ENCODE data around the gene PTPRD.

DNA sequence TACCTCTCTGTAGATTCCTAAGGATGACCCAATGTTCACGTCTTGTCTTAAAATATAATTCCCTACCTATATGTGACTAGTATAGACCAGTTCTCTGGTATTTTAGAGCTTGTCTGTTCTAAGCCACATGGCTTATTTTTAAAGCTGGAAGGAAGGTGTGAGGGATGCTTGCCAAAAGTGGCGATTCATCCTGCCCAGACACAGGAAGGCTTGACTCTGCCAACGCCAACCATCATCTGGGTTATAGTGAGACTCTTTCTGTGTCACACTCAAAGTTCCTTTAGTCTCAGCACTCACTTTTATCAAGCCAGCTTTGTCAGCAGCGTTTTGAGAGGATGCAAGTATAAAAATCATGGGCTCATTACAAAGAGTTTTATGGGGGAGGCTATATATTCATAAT is 500.0 kb downstream of the PTPRD start:
- no peak for TF ChIP-seq ZNF274 (IDR thresholded peaks at IDR 0.05; ENCODE audit: low read depth, low read length)
- no peak for TF ChIP-seq RAD21 (IDR thresholded peaks at IDR 0.05; ENCODE audit: low read depth)
- no peak for TF ChIP-seq POLR2AphosphoS5 (IDR thresholded peaks at IDR 0.05; ENCODE audit: low read depth, low read length)
- TF ChIP-seq, protein P1, sequence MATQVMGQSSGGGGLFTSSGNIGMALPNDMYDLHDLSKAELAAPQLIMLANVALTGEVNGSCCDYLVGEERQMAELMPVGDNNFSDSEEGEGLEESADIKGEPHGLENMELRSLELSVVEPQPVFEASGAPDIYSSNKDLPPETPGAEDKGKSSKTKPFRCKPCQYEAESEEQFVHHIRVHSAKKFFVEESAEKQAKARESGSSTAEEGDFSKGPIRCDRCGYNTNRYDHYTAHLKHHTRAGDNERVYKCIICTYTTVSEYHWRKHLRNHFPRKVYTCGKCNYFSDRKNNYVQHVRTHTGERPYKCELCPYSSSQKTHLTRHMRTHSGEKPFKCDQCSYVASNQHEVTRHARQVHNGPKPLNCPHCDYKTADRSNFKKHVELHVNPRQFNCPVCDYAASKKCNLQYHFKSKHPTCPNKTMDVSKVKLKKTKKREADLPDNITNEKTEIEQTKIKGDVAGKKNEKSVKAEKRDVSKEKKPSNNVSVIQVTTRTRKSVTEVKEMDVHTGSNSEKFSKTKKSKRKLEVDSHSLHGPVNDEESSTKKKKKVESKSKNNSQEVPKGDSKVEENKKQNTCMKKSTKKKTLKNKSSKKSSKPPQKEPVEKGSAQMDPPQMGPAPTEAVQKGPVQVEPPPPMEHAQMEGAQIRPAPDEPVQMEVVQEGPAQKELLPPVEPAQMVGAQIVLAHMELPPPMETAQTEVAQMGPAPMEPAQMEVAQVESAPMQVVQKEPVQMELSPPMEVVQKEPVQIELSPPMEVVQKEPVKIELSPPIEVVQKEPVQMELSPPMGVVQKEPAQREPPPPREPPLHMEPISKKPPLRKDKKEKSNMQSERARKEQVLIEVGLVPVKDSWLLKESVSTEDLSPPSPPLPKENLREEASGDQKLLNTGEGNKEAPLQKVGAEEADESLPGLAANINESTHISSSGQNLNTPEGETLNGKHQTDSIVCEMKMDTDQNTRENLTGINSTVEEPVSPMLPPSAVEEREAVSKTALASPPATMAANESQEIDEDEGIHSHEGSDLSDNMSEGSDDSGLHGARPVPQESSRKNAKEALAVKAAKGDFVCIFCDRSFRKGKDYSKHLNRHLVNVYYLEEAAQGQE (IDR thresholded peaks at IDR 0.05; ENCODE audit: low read depth): no peak
- TF ChIP-seq, protein P2, sequence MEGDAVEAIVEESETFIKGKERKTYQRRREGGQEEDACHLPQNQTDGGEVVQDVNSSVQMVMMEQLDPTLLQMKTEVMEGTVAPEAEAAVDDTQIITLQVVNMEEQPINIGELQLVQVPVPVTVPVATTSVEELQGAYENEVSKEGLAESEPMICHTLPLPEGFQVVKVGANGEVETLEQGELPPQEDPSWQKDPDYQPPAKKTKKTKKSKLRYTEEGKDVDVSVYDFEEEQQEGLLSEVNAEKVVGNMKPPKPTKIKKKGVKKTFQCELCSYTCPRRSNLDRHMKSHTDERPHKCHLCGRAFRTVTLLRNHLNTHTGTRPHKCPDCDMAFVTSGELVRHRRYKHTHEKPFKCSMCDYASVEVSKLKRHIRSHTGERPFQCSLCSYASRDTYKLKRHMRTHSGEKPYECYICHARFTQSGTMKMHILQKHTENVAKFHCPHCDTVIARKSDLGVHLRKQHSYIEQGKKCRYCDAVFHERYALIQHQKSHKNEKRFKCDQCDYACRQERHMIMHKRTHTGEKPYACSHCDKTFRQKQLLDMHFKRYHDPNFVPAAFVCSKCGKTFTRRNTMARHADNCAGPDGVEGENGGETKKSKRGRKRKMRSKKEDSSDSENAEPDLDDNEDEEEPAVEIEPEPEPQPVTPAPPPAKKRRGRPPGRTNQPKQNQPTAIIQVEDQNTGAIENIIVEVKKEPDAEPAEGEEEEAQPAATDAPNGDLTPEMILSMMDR (IDR thresholded peaks at IDR 0.05 in 2 of 3, conservative IDR thresholded peaks at IDR 0.05 in 1 of 3; ENCODE audit: borderline replicate concordance in 1 of 3, insufficient read depth in 1 of 3, low read depth in 2 of 3, low read length in 2 of 3): no peak
- no peak for TF ChIP-seq YY1 (IDR thresholded peaks at IDR 0.05; ENCODE audit: extremely low read depth, insufficient replicate concordance, low read depth, low read length)
- TF ChIP-seq CEBPB (IDR thresholded peaks at IDR 0.05; ENCODE audit: low read depth): no peak
- TF ChIP-seq, protein P3, sequence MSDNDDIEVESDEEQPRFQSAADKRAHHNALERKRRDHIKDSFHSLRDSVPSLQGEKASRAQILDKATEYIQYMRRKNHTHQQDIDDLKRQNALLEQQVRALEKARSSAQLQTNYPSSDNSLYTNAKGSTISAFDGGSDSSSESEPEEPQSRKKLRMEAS (IDR thresholded peaks at IDR 0.05): no peak
- TF ChIP-seq EZH2phosphoT487 (IDR thresholded peaks at IDR 0.05; ENCODE audit: borderline replicate concordance): no peak
- TF ChIP-seq EZH2 (IDR thresholded peaks at IDR 0.05): no peak
- TF ChIP-seq CBX3 (IDR thresholded peaks at IDR 0.05; ENCODE audit: low read depth): no peak
